Thymus (tissue), 11 donors: ENCODE measurements around the gene CMSS1. TPM values are rescaled to one million over a fixed set of nuclear protein-coding genes. Genes with fewer than 3 reads are reported as not detected.

Experiments
- DNase-seq, 9 donors: peaks; one replicate each; pipeline ENCODE4 v3.0.0-alpha.2; 2013; ENCODE audit warnings: low spot score in 9 of 9, low read depth in 6 of 9, missing footprints in 1 of 9
- H3K27ac ChIP-seq, 2 donors: one replicate each; pipeline ENCODE4 v1.5.1; 2013; ENCODE audit warnings: control low read depth in 1 of 2, low read depth in 1 of 2, low read length in 1 of 2, mild to moderate bottlenecking in 1 of 2, moderate library complexity in 1 of 2
- H3K27me3 ChIP-seq, 2 donors: one replicate each; pipeline ENCODE4 v1.5.1; 2013; ENCODE audit warnings: low read length in 1 of 2; ENCODE audit not compliant: control insufficient read depth in 2 of 2, insufficient read depth in 1 of 2
- H3K36me3 ChIP-seq, 2 donors: one replicate each; pipeline ENCODE4 v1.5.1; 2013; ENCODE audit warnings: low read length in 1 of 2, mild to moderate bottlenecking in 1 of 2, moderate library complexity in 1 of 2; ENCODE audit not compliant: control insufficient read depth in 2 of 2, insufficient read depth in 2 of 2
- H3K4me1 ChIP-seq, 2 donors: one replicate each; pipeline ENCODE4 v1.5.1; 2013; ENCODE audit warnings: low read length in 2 of 2; ENCODE audit not compliant: control insufficient read depth in 2 of 2, insufficient read depth in 2 of 2
- H3K4me3 ChIP-seq, 2 donors: one replicate each; pipeline ENCODE4 v1.5.1; 2013; ENCODE audit warnings: low read length in 2 of 2, control low read depth in 1 of 2, mild to moderate bottlenecking in 1 of 2
- H3K9me3 ChIP-seq, 2 donors: one replicate each; pipeline ENCODE4 v1.5.1; 2013; ENCODE audit warnings: low read length in 1 of 2, mild to moderate bottlenecking in 1 of 2; ENCODE audit not compliant: control insufficient read depth in 2 of 2, insufficient read depth in 1 of 2
- WGBS: extraction: QIAGEN DNeasy Blood & Tissue Kit; methylation state at CpG from one replicate; pipeline ENCODE4 v1.1.7; 2013; 5-methylcytosine and 5-hydroxymethylcytosine counted together
- polyA plus RNA-seq: library from polyadenylated mRNA; stranded (reverse); fragments of 200-250 nt; gene quantifications from one replicate; pipeline ENCODE4 v1.2.3, GENCODE V29; 2013
- total RNA-seq: library from RNA; stranded (reverse); fragments of 120-200 nt; gene quantifications from one replicate; pipeline ENCODE4 v1.2.4, GENCODE V29; 2013
- donor health status: healthy.

Gene CMSS1
- total and polyA plus RNA-seq, 2 donors = 27.3 to 39.0 TPM

GRCh38 chr3:99873269-99874102 lies 55.8 kb downstream of the CMSS1 start:
- Histone ChIP-seq H3K4me3 (no peak overlapping the region), H3K9me3 (no peaks in the 10 kb centered on the region), H3K27ac (no peak overlapping the region), H3K4me1 (peaks cover 7 to 8% of the 10 kb centered on the region in 2 donors), H3K36me3 (no peaks in the 10 kb centered on the region), H3K27me3 (peaks cover 20 to 24% of the 10 kb centered on the region in 2 donors)
- no peak for DNase-seq
- WGBS = 38% methylated on average over 2 of the region's 2 CpGs

GRCh38 chr3:99874237-99875002 lies 56.8 kb downstream of the CMSS1 start:
- Histone ChIP-seq H3K9me3 (no peaks in the 10 kb centered on the region), H3K27me3 (peaks cover 20 to 24% of the 10 kb centered on the region in 2 donors), H3K4me1 (peaks cover 7 to 8% of the 10 kb centered on the region in 2 donors), H3K36me3 (no peaks in the 10 kb centered on the region), H3K27ac (no peak overlapping the region), H3K4me3 (no peak overlapping the region)
- 98% methylated on average over 3 of the region's 3 CpGs for WGBS
- no peak for DNase-seq

GRCh38 chr3:99875581-99875928 lies 57.9 kb downstream of the CMSS1 start:
- no peaks in the 10 kb centered on the region for H3K9me3 ChIP-seq
- H3K4me1 ChIP-seq = peaks cover 7 to 8% of the 10 kb centered on the region in 2 donors
- DNase-seq = peak in 4 of 9 donors; percentile 16 to 65 (median 34)
- H3K27me3 ChIP-seq = peaks cover 20 to 24% of the 10 kb centered on the region in 2 donors
- H3K27ac ChIP-seq = peak overlapping the region; percentile 53 to 68
- no peaks in the 10 kb centered on the region for H3K36me3 ChIP-seq
- H3K4me3 ChIP-seq = peak overlapping the region; percentile 48 to 53
- WGBS = under 1% methylated on average over 6 of the region's 6 CpGs

- H3K27me3 ChIP-seq = peaks cover 20 to 24% of the 10 kb centered on the region in 2 donors
- peak in 8 of 9 donors; percentile 46 to 87 (median 72) for DNase-seq
- 1% methylated on average over 63 of the region's 63 CpGs for WGBS
Measured at GRCh38 chr3:99875929-99876841, 58.5 kb downstream of the CMSS1 start.

GRCh38 chr3:99877031-99877579 lies 59.4 kb downstream of the CMSS1 start:
- Histone ChIP-seq H3K27me3 (peaks cover 20 to 24% of the 10 kb centered on the region in 2 donors), H3K9me3 (no peaks in the 10 kb centered on the region), H3K36me3 (no peaks in the 10 kb centered on the region), H3K4me3 (no peak overlapping the region), H3K4me1 (peaks cover 7 to 8% of the 10 kb centered on the region in 2 donors), H3K27ac (no peak overlapping the region)
- DNase-seq = no peak
- WGBS = 96% methylated on average over 4 of the region's 4 CpGs

More at GRCh38 chr3:99875929-99876841, 58.5 kb downstream of the CMSS1 start:
- H3K27ac ChIP-seq = peak overlapping the region; percentile 68 to 90
- H3K4me3 ChIP-seq = peak overlapping the region; percentile 48 to 53
- peaks cover 7 to 8% of the 10 kb centered on the region in 2 donors for H3K4me1 ChIP-seq
- no peaks in the 10 kb centered on the region for H3K36me3 ChIP-seq
- no peaks in the 10 kb centered on the region for H3K9me3 ChIP-seq

DNA sequence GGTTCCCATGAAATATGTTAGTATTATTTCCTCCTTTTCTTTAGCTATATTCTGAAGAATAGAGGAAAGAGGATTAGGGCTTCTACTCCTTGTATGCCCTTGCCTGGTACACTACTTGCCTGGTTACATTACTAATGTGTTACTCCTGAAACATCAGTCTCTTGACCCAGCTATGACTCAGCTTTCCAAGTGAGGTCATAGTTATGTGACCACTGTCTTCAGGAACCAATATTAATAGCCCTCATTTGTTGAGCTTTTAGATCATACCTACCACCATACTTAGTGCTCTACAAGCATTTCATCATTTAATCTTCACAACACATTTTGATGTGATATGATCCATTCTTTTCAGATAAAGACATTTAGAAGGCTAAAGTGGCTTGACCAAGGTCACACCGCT lies 60.3 kb downstream of the CMSS1 start:
- H3K27me3 ChIP-seq = peaks cover 20 to 24% of the 10 kb centered on the region in 2 donors
- WGBS = 99% methylated on average over 1 of the region's 1 CpG
- peaks cover 7 to 8% of the 10 kb centered on the region in 2 donors for H3K4me1 ChIP-seq
- no peaks in the 10 kb centered on the region for H3K36me3 ChIP-seq
- H3K27ac ChIP-seq = no peak overlapping the region
- no peak for DNase-seq
- no peaks in the 10 kb centered on the region for H3K9me3 ChIP-seq
- H3K4me3 ChIP-seq = no peak overlapping the region

DNA sequence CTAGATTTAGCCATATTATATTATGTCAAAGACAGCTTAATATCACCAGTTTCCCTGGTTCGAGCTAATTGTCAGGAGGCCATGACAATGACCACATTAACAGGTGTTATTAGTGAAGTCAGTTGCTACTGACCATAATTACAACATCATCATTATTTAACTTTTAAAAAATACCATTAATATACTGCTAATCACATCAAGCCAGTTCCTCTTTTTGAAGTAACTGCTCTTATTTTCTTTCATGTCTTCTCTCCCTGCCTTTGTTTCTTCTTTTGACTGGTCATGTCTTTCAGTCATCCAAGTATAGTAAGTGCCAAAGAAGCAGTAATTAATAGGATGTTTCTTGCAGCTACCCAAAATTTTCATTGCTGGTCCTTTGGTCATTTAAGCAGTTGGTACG lies 61.6 kb downstream of the CMSS1 start:
- Histone ChIP-seq H3K36me3 (no peaks in the 10 kb centered on the region), H3K4me3 (no peak overlapping the region), H3K4me1 (peaks cover 7 to 8% of the 10 kb centered on the region in 2 donors), H3K9me3 (no peaks in the 10 kb centered on the region), H3K27ac (no peak overlapping the region), H3K27me3 (peaks cover 18 to 23% of the 10 kb centered on the region in 2 donors)
- 97% methylated on average over 2 of the region's 2 CpGs for WGBS
- no peak for DNase-seq

DNA sequence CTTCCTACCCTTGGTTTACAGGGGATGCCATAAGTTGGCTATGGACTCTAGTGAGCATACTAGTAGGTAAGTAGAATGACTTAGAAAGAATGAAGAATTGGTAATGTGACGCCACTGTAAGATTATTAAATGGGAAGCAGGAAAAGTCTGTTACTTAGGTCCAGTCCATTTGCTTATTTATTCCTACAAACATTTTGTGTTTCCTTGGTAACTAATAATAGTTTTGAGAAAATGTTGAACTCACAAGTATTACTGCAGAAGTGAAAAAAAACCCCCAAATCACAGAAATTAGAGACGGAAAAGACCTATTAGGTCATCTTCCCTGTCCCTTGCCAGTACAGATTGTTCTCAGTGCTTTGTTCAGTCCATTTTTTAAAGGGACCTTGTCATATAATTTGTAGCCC lies 63.5 kb downstream of the CMSS1 start:
- Histone ChIP-seq H3K36me3 (no peaks in the 10 kb centered on the region), H3K4me1 (peaks cover 2 to 5% of the 10 kb centered on the region in 2 donors), H3K27me3 (peaks cover 5 to 9% of the 10 kb centered on the region in 2 donors), H3K4me3 (no peak overlapping the region), H3K9me3 (no peaks in the 10 kb centered on the region), H3K27ac (no peak overlapping the region)
- DNase-seq = no peak
- WGBS = 94% methylated on average over 2 of the region's 2 CpGs
